Measurements from ENCODE around the gene GTF2A2. TPM values are rescaled to one million over a fixed set of nuclear protein-coding genes. Genes with fewer than 3 reads are reported as not detected.

Gene GTF2A2
- total RNA-seq, 6 experiments from 2014 or later, result 162 to 183 (median 183) TPM

- Mint-ChIP-seq H3K9me3 (no peaks in the 10 kb centered on the region), H3K36me3 (ENCODE audit: low read depth) (peaks cover 10% of the 10 kb centered on the region; the same call in 1 of the 2 replicates), H3K27ac (peak overlapping the region; percentile 99), H3K4me3 (peak overlapping the region; percentile 96), H3K27me3 (ENCODE audit: insufficient read depth) (peaks cover 2% of the 10 kb centered on the region), H3K4me1 (ENCODE audit: low read depth) (peaks cover 45% of the 10 kb centered on the region)
- peak; percentile 56 for DNase-seq
- TF ChIP-seq CTCF (IDR thresholded peaks at IDR 0.05), result no peak
These were observed 31.1 kb upstream of the GTF2A2 start for GRCh38 chr15:59688423-59688781.

- Mint-ChIP-seq H3K4me1 (ENCODE audit: low read depth) (peaks cover 49% of the 10 kb centered on the region), H3K9me3 (no peaks in the 10 kb centered on the region), H3K36me3 (ENCODE audit: low read depth) (peaks cover 16% of the 10 kb centered on the region), H3K4me3 (peak overlapping the region; percentile 96), H3K27me3 (ENCODE audit: insufficient read depth) (peaks cover 2% of the 10 kb centered on the region), H3K27ac (peak overlapping the region; percentile 99)
- DNase-seq, result no peak
- TF ChIP-seq CTCF (IDR thresholded peaks at IDR 0.05), result no peak
These were observed 30.5 kb upstream of the GTF2A2 start for GRCh38 chr15:59687836-59688235.

- H3K27ac Mint-ChIP-seq, result peak overlapping the region; percentile 62
- TF ChIP-seq CTCF (IDR thresholded peaks at IDR 0.05), result no peak
- peaks cover 16% of the 10 kb centered on the region for H3K36me3 Mint-ChIP-seq (ENCODE audit: low read depth)
- peaks cover 2% of the 10 kb centered on the region for H3K27me3 Mint-ChIP-seq (ENCODE audit: insufficient read depth)
- H3K4me3 Mint-ChIP-seq, result peak overlapping the region; percentile 46; the same call in 1 of the 2 replicates
- DNase-seq, result no peak
- peaks cover 49% of the 10 kb centered on the region for H3K4me1 Mint-ChIP-seq (ENCODE audit: low read depth)
- no peaks in the 10 kb centered on the region for H3K9me3 Mint-ChIP-seq
These were observed 29.1 kb upstream of the GTF2A2 start for GRCh38 chr15:59686389-59686788.

- Mint-ChIP-seq H3K9me3 (no peaks in the 10 kb centered on the region), H3K4me3 (peak overlapping the region; percentile 42), H3K4me1 (ENCODE audit: low read depth) (peaks cover 44% of the 10 kb centered on the region), H3K27ac (peak overlapping the region; percentile 62), H3K36me3 (ENCODE audit: low read depth) (peaks cover 16% of the 10 kb centered on the region), H3K27me3 (ENCODE audit: insufficient read depth) (peaks cover 2% of the 10 kb centered on the region)
- TF ChIP-seq CTCF (IDR thresholded peaks at IDR 0.05), result no peak
- DNase-seq, result peak; percentile 19
These were observed 28.5 kb upstream of the GTF2A2 start for GRCh38 chr15:59685737-59686297.

- no peaks in the 10 kb centered on the region for H3K27me3 Mint-ChIP-seq (ENCODE audit: insufficient read depth)
- no peak overlapping the region for H3K27ac Mint-ChIP-seq
- peaks cover 16% of the 10 kb centered on the region for H3K36me3 Mint-ChIP-seq (ENCODE audit: low read depth)
- H3K9me3 Mint-ChIP-seq, result no peaks in the 10 kb centered on the region
- H3K4me3 Mint-ChIP-seq, result no peak overlapping the region
- no peak for TF ChIP-seq CTCF (IDR thresholded peaks at IDR 0.05)
- peaks cover 21% of the 10 kb centered on the region for H3K4me1 Mint-ChIP-seq (ENCODE audit: low read depth)
- no peak for DNase-seq
These were observed 23.6 kb upstream of the GTF2A2 start for GRCh38 chr15:59680870-59681269.
